C4-2B (cell line): ENCODE results near the gene ABHD3.
"Not testable (repeated sequence)": the region's sequence is repeated elsewhere in the genome, so short reads cannot be mapped to it uniquely, and the experiment has no call there.

Experiments used
- H3K27ac ChIP-seq: fragments of 450-650 bp; 2 replicates; pipeline ENCODE4 v1.5.1; 2017
- CTCF ChIP-seq: fragments of 450-650 bp; conservative IDR thresholded peaks from 2 replicates; pipeline ENCODE4 v1.5.1; 2017; ENCODE audit warnings: mild to moderate bottlenecking
- ZFX ChIP-seq: fragments of 450-650 bp; IDR thresholded peaks from 2 replicates; pipeline ENCODE4 v1.6.1; 2017

Gene ABHD3

GRCh38 chr18:21727702-21728101 lies 23.1 kb upstream of the ABHD3 start:
- no peak overlapping the region for H3K27ac ChIP-seq
- no peak for TF ChIP-seq CTCF
- TF ChIP-seq ZFX = no peak

GRCh38 chr18:21725201-21725600 lies 20.6 kb upstream of the ABHD3 start:
- no peak overlapping the region for H3K27ac ChIP-seq
- TF ChIP-seq ZFX (no peak), CTCF (no peak)

- no peak overlapping the region for H3K27ac ChIP-seq
- no peak for TF ChIP-seq CTCF
- TF ChIP-seq ZFX = no peak
Measured at GRCh38 chr18:21722687-21723086, 18.1 kb upstream of the ABHD3 start.

- no peak overlapping the region for H3K27ac ChIP-seq
- TF ChIP-seq ZFX (no peak), CTCF (no peak)
Measured at GRCh38 chr18:21714474-21714873, 9.9 kb upstream of the ABHD3 start.

- not testable (repeated sequence) for H3K27ac ChIP-seq
Measured at GRCh38 chr18:21707130-21707529, 2.6 kb upstream of the ABHD3 start.

GRCh38 chr18:21706386-21706865 lies 1.9 kb upstream of the ABHD3 start:
- H3K27ac ChIP-seq = no peak overlapping the region
- TF ChIP-seq ZFX (no peak), CTCF (no peak)

GRCh38 chr18:21703241-21703820 lies 1.2 kb downstream of the ABHD3 start:
- TF ChIP-seq CTCF (no peak), ZFX (no peak)

GRCh38 chr18:21702602-21703001 lies 2.0 kb downstream of the ABHD3 start:
- no peak overlapping the region for H3K27ac ChIP-seq
- TF ChIP-seq CTCF (no peak), ZFX (no peak)

More at GRCh38 chr18:21703241-21703820, 1.2 kb downstream of the ABHD3 start:
- peak overlapping the region; percentile 81 for H3K27ac ChIP-seq
